Measurements from ENCODE around the gene UPB1.
A peak's percentile ranks its signal among the peaks of the same experiment; 100 is the strongest.
"Not testable (repeated sequence)": the region's sequence is repeated elsewhere in the genome, so short reads cannot be mapped to it uniquely, and the experiment has no call there.

UPB1 gene

DNA sequence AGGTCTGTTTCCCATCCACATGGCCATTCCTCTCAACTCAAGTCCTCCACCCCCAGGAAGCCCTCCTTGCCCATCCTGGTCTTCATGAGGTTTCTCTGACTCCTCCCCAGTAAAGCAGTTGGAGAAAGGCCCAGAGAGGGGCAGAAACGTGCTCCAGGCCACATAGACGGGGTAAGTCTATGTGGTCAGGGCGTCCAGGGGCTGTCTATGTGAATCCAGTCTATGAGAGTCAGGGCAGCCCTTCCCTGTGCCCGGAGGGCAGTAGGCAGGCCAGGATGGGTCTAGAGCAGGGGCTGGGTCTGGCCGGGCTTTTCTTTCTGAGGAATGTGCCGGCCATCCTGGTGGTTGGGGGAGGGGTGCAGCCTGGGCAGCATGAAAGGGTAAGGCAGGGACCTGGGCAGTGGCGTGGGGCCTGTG is 48.1 kb downstream of the UPB1 start:
- peaks cover 8% of the 10 kb centered on the region; the same call in 1 of the 2 replicates for H3K36me3 ChIP-seq (ENCODE audit: insufficient read depth, low read length)
- no peaks in the 10 kb centered on the region for H3K9me3 ChIP-seq (ENCODE audit: control insufficient read depth, insufficient read depth, low read length)
- H3K4me1 ChIP-seq (ENCODE audit: insufficient read depth, low read length) = no peaks in the 10 kb centered on the region
- no peak overlapping the region for H3K9ac ChIP-seq (ENCODE audit: low read depth, low read length)

DNA sequence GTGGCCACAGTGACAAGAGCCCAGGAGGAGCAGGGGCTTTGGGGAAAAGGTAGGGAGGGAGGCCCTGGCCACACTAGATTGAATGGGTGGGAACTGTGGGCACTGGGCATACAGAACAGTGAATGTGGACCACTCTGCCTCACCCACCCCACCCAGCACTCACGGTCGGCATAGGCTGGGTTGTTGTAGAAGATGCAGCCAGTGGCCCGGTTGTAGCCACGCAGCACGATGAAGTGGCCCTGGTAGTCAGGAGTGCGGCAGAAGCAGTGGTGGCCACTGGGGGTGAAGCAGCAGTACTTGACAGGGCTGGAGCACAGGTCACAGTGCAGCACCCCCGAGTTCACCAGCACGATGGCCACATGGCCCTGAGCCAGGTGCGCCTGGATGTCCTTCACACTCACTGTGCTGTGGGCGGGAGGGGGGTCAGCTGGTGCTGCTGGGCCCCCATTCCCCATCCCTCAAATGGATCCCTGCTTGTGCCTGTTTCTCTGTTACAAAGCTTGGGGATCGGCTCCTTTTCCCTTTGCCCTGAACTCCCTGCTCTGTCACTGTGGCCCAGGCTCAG is 48.6 kb downstream of the UPB1 start:
- no peaks in the 10 kb centered on the region for H3K4me1 ChIP-seq (ENCODE audit: insufficient read depth, low read length)
- peaks cover 8% of the 10 kb centered on the region; the same call in 1 of the 2 replicates for H3K36me3 ChIP-seq (ENCODE audit: insufficient read depth, low read length)
- no peaks in the 10 kb centered on the region for H3K9me3 ChIP-seq (ENCODE audit: control insufficient read depth, insufficient read depth, low read length)
- no peak overlapping the region for H3K9ac ChIP-seq (ENCODE audit: low read depth, low read length)

DNA sequence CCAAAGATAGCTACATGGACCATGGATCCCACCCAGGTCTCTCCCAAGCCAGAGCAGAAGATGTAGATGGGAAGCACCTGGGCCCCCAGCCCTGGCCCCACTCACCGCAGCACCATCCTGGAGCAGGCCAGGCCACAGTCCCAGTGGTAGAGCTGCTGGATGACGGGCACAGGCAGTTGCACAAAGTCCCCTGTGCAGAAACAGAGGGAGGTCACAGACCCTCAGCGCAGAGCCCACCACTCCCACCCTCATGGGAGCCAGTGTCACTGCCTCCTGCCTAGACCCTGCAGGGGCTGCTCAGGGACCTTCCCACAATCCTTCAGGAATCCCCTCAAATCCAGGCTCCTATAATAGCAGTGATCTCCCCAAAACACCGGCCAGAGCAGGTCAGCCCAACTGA is 53.7 kb downstream of the UPB1 start:
- Histone ChIP-seq H3K4me1 (ENCODE audit: insufficient read depth, low read length) (no peaks in the 10 kb centered on the region), H3K9me3 (ENCODE audit: control insufficient read depth, insufficient read depth, low read length) (no peaks in the 10 kb centered on the region), H3K9ac (ENCODE audit: low read depth, low read length) (no peak overlapping the region), H3K36me3 (ENCODE audit: insufficient read depth, low read length) (peaks cover 8% of the 10 kb centered on the region; the same call in 1 of the 2 replicates)

DNA sequence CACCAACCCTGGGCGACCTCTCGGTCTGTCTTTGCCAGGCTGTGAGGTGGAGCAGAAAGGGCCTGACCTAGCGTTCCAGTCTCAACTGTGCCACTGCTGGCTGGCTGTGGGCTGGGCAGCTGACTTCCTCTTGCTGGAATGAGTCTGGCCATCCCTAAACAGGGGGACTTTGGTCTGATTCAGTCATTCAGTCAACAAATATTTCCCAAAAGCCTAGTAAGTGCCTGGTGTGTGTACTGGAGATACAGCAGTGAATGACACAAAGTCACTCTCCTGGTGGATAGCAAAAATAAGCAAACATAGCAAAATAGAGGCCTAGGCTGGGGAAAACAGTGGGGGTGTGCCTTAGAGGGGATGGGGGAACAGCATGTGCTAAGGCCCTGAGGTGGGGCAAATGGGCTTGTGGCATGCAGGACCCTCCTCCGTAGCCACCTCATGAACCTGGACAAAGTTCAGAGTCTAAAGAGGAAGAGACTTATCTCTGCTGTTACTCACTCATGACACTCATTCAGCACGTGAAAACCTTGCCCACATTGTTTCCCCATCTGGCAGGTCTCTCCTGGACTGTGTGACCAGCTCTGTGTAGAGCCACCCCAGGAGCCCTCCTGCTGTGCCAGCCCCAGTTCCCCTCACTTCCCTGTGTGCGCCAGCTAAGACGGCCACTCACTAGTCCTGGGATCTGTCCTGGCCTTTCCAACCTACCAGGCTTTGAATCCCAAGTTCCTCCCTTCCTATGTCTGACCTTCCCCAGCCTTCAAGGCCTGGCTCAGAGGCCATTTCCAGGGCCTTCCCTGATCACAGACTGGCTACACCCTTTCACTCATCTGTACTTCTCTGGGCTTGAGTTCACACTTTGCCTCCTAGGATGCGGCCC is 55.1 kb downstream of the UPB1 start:
- Histone ChIP-seq H3K36me3 (ENCODE audit: insufficient read depth, low read length) (peaks cover 6% of the 10 kb centered on the region; the same call in 1 of the 2 replicates), H3K9ac (ENCODE audit: low read depth, low read length) (no peak overlapping the region), H3K4me1 (ENCODE audit: insufficient read depth, low read length) (no peaks in the 10 kb centered on the region), H3K9me3 (ENCODE audit: control insufficient read depth, insufficient read depth, low read length) (no peaks in the 10 kb centered on the region)

DNA sequence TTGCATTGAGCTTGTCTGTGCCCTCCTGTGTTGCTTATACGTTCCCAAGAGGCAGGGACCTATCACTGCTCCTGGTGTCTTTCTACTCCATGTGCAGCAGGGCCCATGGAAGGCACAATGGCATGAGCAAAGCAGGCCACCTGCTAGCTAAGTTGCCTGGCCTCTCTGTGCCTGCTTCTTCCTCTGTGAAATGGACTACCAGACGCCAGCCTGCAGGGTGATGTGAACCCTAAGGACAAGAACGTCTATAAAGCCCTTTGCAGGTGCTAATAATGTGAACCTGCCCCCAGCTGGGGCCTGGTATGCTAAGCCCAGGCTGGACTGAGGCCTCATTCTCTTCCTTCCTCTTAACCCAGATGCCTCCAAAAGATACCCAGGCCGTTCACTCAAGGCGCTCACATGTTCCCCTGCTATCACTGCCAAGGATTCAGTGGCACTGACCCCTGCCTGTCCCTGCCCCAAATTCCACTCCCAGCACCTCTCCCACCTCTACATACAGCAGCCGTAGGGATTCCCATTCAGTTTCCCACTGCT is 55.8 kb downstream of the UPB1 start:
- Histone ChIP-seq H3K9ac (ENCODE audit: low read depth, low read length) (no peak overlapping the region), H3K9me3 (ENCODE audit: control insufficient read depth, insufficient read depth, low read length) (no peaks in the 10 kb centered on the region), H3K4me1 (ENCODE audit: insufficient read depth, low read length) (no peaks in the 10 kb centered on the region), H3K36me3 (ENCODE audit: insufficient read depth, low read length) (peaks cover 6% of the 10 kb centered on the region; the same call in 1 of the 2 replicates)

GRCh38 chr22:24552503-24553286 is 57.6 kb downstream of the UPB1 start:
- H3K36me3 ChIP-seq (ENCODE audit: insufficient read depth, low read length); H3K9ac ChIP-seq (ENCODE audit: low read depth, low read length); H3K4me1 ChIP-seq (ENCODE audit: insufficient read depth, low read length); H3K9me3 ChIP-seq (ENCODE audit: control insufficient read depth, insufficient read depth, low read length): not testable (repeated sequence)

DNA sequence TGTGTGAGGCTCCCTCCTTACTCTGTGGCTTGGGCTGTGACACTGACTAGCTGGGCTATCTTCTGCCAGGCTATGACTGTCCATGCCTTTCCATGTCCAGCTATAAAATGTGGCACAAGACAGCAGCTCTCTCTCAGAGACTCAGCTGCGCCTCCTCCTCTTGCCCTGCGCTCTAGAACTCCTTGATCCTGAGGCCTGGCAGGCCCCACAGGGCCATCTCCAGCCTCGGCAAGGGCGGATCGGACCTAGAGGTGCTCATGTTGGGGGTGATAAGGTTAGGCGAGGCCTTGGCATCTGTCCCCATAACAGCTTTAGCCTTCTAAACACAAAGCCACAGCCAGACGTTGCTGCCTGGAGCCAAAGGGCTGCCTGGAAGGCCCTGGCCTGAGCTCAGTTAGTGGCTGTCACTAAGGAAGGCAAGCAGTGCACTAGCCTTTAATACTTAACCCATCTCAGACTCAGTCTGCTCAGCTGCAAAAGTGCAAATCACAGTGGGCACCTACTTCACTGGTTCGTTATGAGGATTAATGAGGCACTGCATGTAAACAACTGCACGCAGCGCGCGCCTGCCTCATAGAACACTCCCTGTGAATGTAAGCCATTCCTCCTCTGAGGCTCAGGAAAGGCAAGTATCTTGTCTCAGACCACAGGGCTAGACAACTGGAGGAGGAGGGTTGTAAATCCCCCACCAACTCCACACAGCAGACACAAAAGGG is 58.6 kb downstream of the UPB1 start:
- no peaks in the 10 kb centered on the region for H3K9me3 ChIP-seq (ENCODE audit: control insufficient read depth, insufficient read depth, low read length)
- H3K36me3 ChIP-seq (ENCODE audit: insufficient read depth, low read length) = peaks cover 16% of the 10 kb centered on the region
- peak overlapping the region; percentile 96 for H3K9ac ChIP-seq (ENCODE audit: low read depth, low read length)
- peaks cover 8% of the 10 kb centered on the region; the same call in 1 of the 2 replicates for H3K4me1 ChIP-seq (ENCODE audit: insufficient read depth, low read length)

- peaks cover 8% of the 10 kb centered on the region; the same call in 1 of the 2 replicates for H3K4me1 ChIP-seq (ENCODE audit: insufficient read depth, low read length)
- peak within 1 kb of the TSS; percentile 96 for H3K9ac ChIP-seq (ENCODE audit: low read depth, low read length)
- peaks cover 24% of the 10 kb centered on the region for H3K36me3 ChIP-seq (ENCODE audit: insufficient read depth, low read length)
- no peaks in the 10 kb centered on the region for H3K9me3 ChIP-seq (ENCODE audit: control insufficient read depth, insufficient read depth, low read length)
Measured at GRCh38 chr22:24554313-24555164, 59.4 kb downstream of the UPB1 start, which contains the start of gene GUCD1. GUCD1 (minus strand) TSS chr22:24555138; CDS start chr22:24554991, 147 bp downstream.

DNA sequence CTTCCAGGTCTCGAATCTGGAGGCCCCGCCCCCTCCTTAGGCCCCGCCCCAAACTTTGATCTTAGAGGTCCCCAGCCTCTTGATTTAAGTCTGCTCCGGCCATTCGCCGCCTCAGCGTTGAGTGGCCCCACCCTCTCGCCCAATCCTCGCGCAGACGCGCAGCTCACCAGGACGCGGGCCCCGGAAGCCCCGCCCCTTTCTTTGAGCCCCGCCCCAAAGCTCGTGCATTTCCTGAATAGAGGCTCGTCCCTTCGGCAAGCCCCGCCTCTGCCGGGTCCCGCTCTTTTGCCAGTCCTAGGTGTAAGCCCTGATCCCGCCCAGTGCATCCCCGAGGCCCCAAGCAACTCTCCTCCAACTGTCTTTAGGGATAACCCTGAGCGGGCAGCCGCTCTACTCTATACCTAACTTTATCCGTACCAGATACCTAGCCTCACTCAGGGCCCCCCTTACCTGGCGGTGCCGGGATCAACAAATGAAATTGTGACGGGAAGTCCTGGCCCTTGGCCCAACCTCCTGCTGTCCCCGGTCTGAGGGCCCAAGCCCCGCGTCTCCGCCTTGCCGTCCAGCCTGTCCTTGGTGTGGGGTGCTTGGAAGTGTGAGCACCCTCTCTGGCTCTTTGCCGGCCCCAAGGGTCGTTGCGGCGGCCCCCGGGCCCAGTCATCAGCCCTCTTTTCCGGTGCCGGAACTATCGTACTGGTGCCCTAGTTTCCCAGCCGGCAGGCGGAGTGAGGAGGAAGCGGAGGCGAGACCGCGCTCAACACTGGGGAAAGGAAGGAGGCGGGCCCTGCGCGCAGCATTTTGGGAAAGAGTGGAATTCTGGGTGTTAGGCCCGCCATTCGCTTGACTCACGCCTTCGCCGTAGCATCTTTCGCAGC is 60.3 kb downstream of the UPB1 start, which contains the start of gene SNRPD3:
Gene SNRPD3, plus strand, starts transcription at position 835 of the 875 bp plus-strand sequence. CDS start 1,676 bp downstream, outside the sequence.
- peaks cover 27% of the 10 kb centered on the region for H3K36me3 ChIP-seq (ENCODE audit: insufficient read depth, low read length)
- peaks cover 8% of the 10 kb centered on the region; the same call in 1 of the 2 replicates for H3K4me1 ChIP-seq (ENCODE audit: insufficient read depth, low read length)
- H3K9me3 ChIP-seq (ENCODE audit: control insufficient read depth, insufficient read depth, low read length) = no peaks in the 10 kb centered on the region
- peak within 1 kb of the TSS; percentile 96 for H3K9ac ChIP-seq (ENCODE audit: low read depth, low read length)

GRCh38 chr22:24559471-24559870 is 64.3 kb downstream of the UPB1 start:
- Histone ChIP-seq H3K9ac (ENCODE audit: low read depth, low read length) (no peak overlapping the region), H3K4me1 (ENCODE audit: insufficient read depth, low read length) (peaks cover 8% of the 10 kb centered on the region; the same call in 1 of the 2 replicates), H3K36me3 (ENCODE audit: insufficient read depth, low read length) (peaks cover 27% of the 10 kb centered on the region), H3K9me3 (ENCODE audit: control insufficient read depth, insufficient read depth, low read length) (no peaks in the 10 kb centered on the region)

DNA sequence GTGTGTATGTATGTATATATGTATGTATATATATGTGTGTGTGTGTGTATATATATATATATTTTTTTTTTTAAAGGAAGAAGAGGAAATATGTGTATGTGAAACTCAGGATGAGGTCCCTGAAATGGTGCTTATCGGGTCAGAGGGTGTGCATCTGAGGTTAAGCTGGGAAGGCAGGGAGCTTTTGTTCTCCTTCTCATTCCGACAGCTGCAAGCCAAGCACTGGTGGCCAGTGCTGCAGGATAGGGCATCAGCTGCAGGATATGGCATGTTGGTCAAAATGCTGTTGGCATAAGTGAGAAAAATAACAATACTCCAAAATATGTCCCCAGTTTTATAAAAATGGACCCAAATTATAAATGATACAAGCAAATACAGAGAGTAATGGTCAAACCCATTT is 68.1 kb downstream of the UPB1 start:
- H3K9ac ChIP-seq (ENCODE audit: low read depth, low read length) = no peak overlapping the region
- H3K4me1 ChIP-seq (ENCODE audit: insufficient read depth, low read length) = no peaks in the 10 kb centered on the region
- peaks cover 29% of the 10 kb centered on the region for H3K36me3 ChIP-seq (ENCODE audit: insufficient read depth, low read length)
- no peaks in the 10 kb centered on the region for H3K9me3 ChIP-seq (ENCODE audit: control insufficient read depth, insufficient read depth, low read length)

- Histone ChIP-seq H3K9me3 (ENCODE audit: control insufficient read depth, insufficient read depth, low read length) (no peaks in the 10 kb centered on the region), H3K9ac (ENCODE audit: low read depth, low read length) (no peak overlapping the region), H3K4me1 (ENCODE audit: insufficient read depth, low read length) (no peaks in the 10 kb centered on the region), H3K36me3 (ENCODE audit: insufficient read depth, low read length) (peaks cover 20% of the 10 kb centered on the region)
Measured at GRCh38 chr22:24564376-24565058, 69.4 kb downstream of the UPB1 start.
